Spinal cord (tissue), 10 donors: ENCODE results near the gene FAM83G. TPM values are rescaled to one million over a fixed set of nuclear protein-coding genes. Genes with fewer than 3 reads are reported as not detected.
A peak's percentile ranks its signal among the peaks of the same experiment; 100 is the strongest.

ENCODE experiments used
- DNase-seq, 6 donors: peaks; one replicate each; pipeline versions ENCODE4 v3.0.0 to v3.0.0-alpha.2; 2013 to 2015; ENCODE audit warnings: low spot score in 6 of 6, low read depth in 4 of 6
- H3K27ac ChIP-seq: one replicate; pipeline ENCODE4 v1.5.1; 2013; ENCODE audit warnings: low read depth, low read length, control low read depth
- H3K27me3 ChIP-seq: one replicate; pipeline ENCODE4 v1.6.1; 2013; ENCODE audit warnings: low read length; ENCODE audit not compliant: control insufficient read depth, insufficient read depth
- H3K36me3 ChIP-seq: one replicate; pipeline ENCODE4 v1.6.1; 2013; ENCODE audit warnings: low read length; ENCODE audit not compliant: control insufficient read depth, insufficient read depth
- H3K4me1 ChIP-seq: one replicate; pipeline ENCODE4 v1.6.1; 2013; ENCODE audit warnings: low read length; ENCODE audit not compliant: control insufficient read depth, insufficient read depth
- H3K4me3 ChIP-seq: one replicate; pipeline ENCODE4 v1.5.1; 2013; ENCODE audit warnings: low read depth, low read length, control low read depth
- H3K9me3 ChIP-seq: one replicate; pipeline ENCODE4 v1.6.1; 2013; ENCODE audit warnings: low read length; ENCODE audit not compliant: control insufficient read depth, insufficient read depth
- WGBS: methylation state at CpG from one replicate; pipeline ENCODE4 v1.1.5; 2013; ENCODE audit warnings: missing lambda C conversion rate; ENCODE audit not compliant: insufficient coverage; 5-methylcytosine and 5-hydroxymethylcytosine counted together
- polyA plus RNA-seq, 2 donors: library from polyadenylated mRNA; unstranded; fragments of 120-200 nt; gene quantifications; one replicate each; pipeline ENCODE4 v1.2.1, GENCODE V29; 2013; ENCODE audit not compliant: insufficient read length in 2 of 2
- total RNA-seq, 2 donors: library from RNA; depleted of rRNA in 1 of 2; stranded (reverse); fragments of 120-200 nt in 1 of 2; fragments of >200 nt in 1 of 2; gene quantifications; one replicate each; pipeline versions ENCODE4 v1.2.3 to v1.2.4, GENCODE V29; 2013 to 2014
- donor health status: healthy.

FAM83G gene
- total and polyA plus RNA-seq, 4 donors = 1.2 to 2.1 (median 1.6) TPM

- Histone ChIP-seq H3K9me3 (no peaks in the 10 kb centered on the region), H3K4me1 (peaks cover 3% of the 10 kb centered on the region), H3K27ac (no peak overlapping the region), H3K27me3 (no peaks in the 10 kb centered on the region), H3K36me3 (peaks cover 19% of the 10 kb centered on the region), H3K4me3 (no peak overlapping the region)
- 59% methylated on average over 30 of the region's 30 CpGs for WGBS
- peak in 2 of 6 donors; percentile 10 to 29 for DNase-seq
Measured at GRCh38 chr17:18981642-18982424, 22.7 kb downstream of the FAM83G start.

- Histone ChIP-seq H3K27ac (no peak overlapping the region), H3K4me1 (no peaks in the 10 kb centered on the region), H3K27me3 (no peaks in the 10 kb centered on the region), H3K4me3 (no peak overlapping the region), H3K9me3 (no peaks in the 10 kb centered on the region), H3K36me3 (peaks cover 22% of the 10 kb centered on the region)
- WGBS = 68% methylated on average over 5 of the region's 6 CpGs
- DNase-seq = no peak
Measured at GRCh38 chr17:18981335-18981641, 23.3 kb downstream of the FAM83G start.

GRCh38 chr17:18980682-18981334, 23.8 kb downstream of the FAM83G start:
- Histone ChIP-seq H3K4me3 (no peak overlapping the region), H3K9me3 (no peaks in the 10 kb centered on the region), H3K4me1 (no peaks in the 10 kb centered on the region), H3K27me3 (no peaks in the 10 kb centered on the region), H3K27ac (no peak overlapping the region), H3K36me3 (peaks cover 22% of the 10 kb centered on the region)
- 67% methylated on average over 7 of the region's 13 CpGs for WGBS
- no peak for DNase-seq

- no peak overlapping the region for H3K4me3 ChIP-seq
- WGBS = 92% methylated on average over 9 of the region's 17 CpGs
Measured at GRCh38 chr17:18978655-18979054, 25.9 kb downstream of the FAM83G start.

GRCh38 chr17:18978050-18978449, 26.5 kb downstream of the FAM83G start:
- no peaks in the 10 kb centered on the region for H3K4me1 ChIP-seq
- no peak overlapping the region for H3K27ac ChIP-seq
- H3K27me3 ChIP-seq = no peaks in the 10 kb centered on the region
- H3K4me3 ChIP-seq = no peak overlapping the region
- no peak for DNase-seq
- peaks cover 18% of the 10 kb centered on the region for H3K36me3 ChIP-seq
- H3K9me3 ChIP-seq = no peaks in the 10 kb centered on the region
- 91% methylated on average over 13 of the region's 13 CpGs for WGBS

More at GRCh38 chr17:18978655-18979054, 25.9 kb downstream of the FAM83G start:
- H3K4me1 ChIP-seq = no peaks in the 10 kb centered on the region
- no peaks in the 10 kb centered on the region for H3K9me3 ChIP-seq
- no peaks in the 10 kb centered on the region for H3K27me3 ChIP-seq
- no peak overlapping the region for H3K27ac ChIP-seq
- DNase-seq = no peak
- peaks cover 18% of the 10 kb centered on the region for H3K36me3 ChIP-seq

- no peak for DNase-seq
- Histone ChIP-seq H3K9me3 (no peaks in the 10 kb centered on the region), H3K36me3 (peaks cover 18% of the 10 kb centered on the region), H3K27ac (no peak overlapping the region), H3K4me3 (no peak overlapping the region), H3K4me1 (no peaks in the 10 kb centered on the region), H3K27me3 (no peaks in the 10 kb centered on the region)
- 86% methylated on average over 19 of the region's 19 CpGs for WGBS
Measured at GRCh38 chr17:18977646-18978045, 26.9 kb downstream of the FAM83G start.

GRCh38 chr17:18977021-18977420, 27.5 kb downstream of the FAM83G start:
- H3K27ac ChIP-seq = no peak overlapping the region
- WGBS = 90% methylated on average over 4 of the region's 4 CpGs
- peaks cover 16% of the 10 kb centered on the region for H3K36me3 ChIP-seq
- no peak overlapping the region for H3K4me3 ChIP-seq
- no peaks in the 10 kb centered on the region for H3K27me3 ChIP-seq
- H3K9me3 ChIP-seq = no peaks in the 10 kb centered on the region
- no peaks in the 10 kb centered on the region for H3K4me1 ChIP-seq
- DNase-seq = no peak

- no peak overlapping the region for H3K4me3 ChIP-seq
- H3K9me3 ChIP-seq = no peaks in the 10 kb centered on the region
- 71% methylated on average over 3 of the region's 4 CpGs for WGBS
- no peaks in the 10 kb centered on the region for H3K4me1 ChIP-seq
- H3K27me3 ChIP-seq = no peaks in the 10 kb centered on the region
- H3K27ac ChIP-seq = no peak overlapping the region
- H3K36me3 ChIP-seq = peaks cover 21% of the 10 kb centered on the region
- no peak for DNase-seq
Measured at GRCh38 chr17:18976201-18976600, 28.4 kb downstream of the FAM83G start.

- Histone ChIP-seq H3K4me3 (no peak overlapping the region), H3K36me3 (peaks cover 24% of the 10 kb centered on the region), H3K27me3 (no peaks in the 10 kb centered on the region), H3K9me3 (no peaks in the 10 kb centered on the region), H3K27ac (no peak overlapping the region), H3K4me1 (no peaks in the 10 kb centered on the region)
- DNase-seq = no peak
- WGBS = 93% methylated on average over 13 of the region's 13 CpGs
Measured at GRCh38 chr17:18975597-18975996, 29.0 kb downstream of the FAM83G start.
